AG10803 (cell line): Measurements from ENCODE around the gene SLC7A1.
A peak's percentile ranks its signal among the peaks of the same experiment; 100 is the strongest.
"Not testable (repeated sequence)": the region's sequence is repeated elsewhere in the genome, so short reads cannot be mapped to it uniquely, and the experiment has no call there.

ENCODE experiments used
- DNase-seq: peaks from one replicate; pipeline ENCODE4 v3.0.0; 2010; ENCODE audit warnings: low read depth
- H3K4me3 ChIP-seq: 2 replicates; pipeline ENCODE4 v1.5.1; 2011; ENCODE audit warnings: mild to moderate bottlenecking, low read length, control low read depth
- CTCF ChIP-seq: conservative IDR thresholded peaks from 2 replicates; pipeline ENCODE4 v1.5.1; 2011; ENCODE audit warnings: mild to moderate bottlenecking, low read length, control low read depth, inconsistent platforms

The SLC7A1 gene

GRCh38 chr13:29595380-29596063 is at the start of gene SLC7A1:
Gene SLC7A1 (minus strand): TSS chr13:29595688. CDS start chr13:29536188, 59,500 bp downstream.
- peak; percentile 84 for DNase-seq
- H3K4me3 ChIP-seq = peak within 1 kb of the TSS; percentile 90
- peak; percentile 15; the same call in 1 of the 2 replicates for TF ChIP-seq CTCF

- no peak for TF ChIP-seq CTCF
Observed at GRCh38 chr13:29640665-29641064, 45.2 kb upstream of the SLC7A1 start.

GRCh38 chr13:29636831-29637230 is 41.3 kb upstream of the SLC7A1 start:
- not testable (repeated sequence) for H3K4me3 ChIP-seq, DNase-seq

More at GRCh38 chr13:29640665-29641064, 45.2 kb upstream of the SLC7A1 start:
- DNase-seq = no peak
- H3K4me3 ChIP-seq = no peak overlapping the region

GRCh38 chr13:29624997-29625396 is 29.5 kb upstream of the SLC7A1 start:
- no peak for TF ChIP-seq CTCF
- H3K4me3 ChIP-seq = no peak overlapping the region
- no peak for DNase-seq

- no peak for DNase-seq
Observed at GRCh38 chr13:29621841-29622240, 26.4 kb upstream of the SLC7A1 start.

GRCh38 chr13:29621051-29621800 is 25.7 kb upstream of the SLC7A1 start:
- TF ChIP-seq CTCF = no peak
- peak; percentile 53 for DNase-seq
- H3K4me3 ChIP-seq = no peak overlapping the region

More at GRCh38 chr13:29621841-29622240, 26.4 kb upstream of the SLC7A1 start:
- no peak overlapping the region for H3K4me3 ChIP-seq
- no peak for TF ChIP-seq CTCF

GRCh38 chr13:29619995-29620394 is 24.5 kb upstream of the SLC7A1 start:
- no peak overlapping the region for H3K4me3 ChIP-seq
- TF ChIP-seq CTCF = no peak
- peak; percentile 70 for DNase-seq
